Endodermal cell (in vitro differentiated cells): ENCODE measurements around the gene MYO15B. TPM values are rescaled to one million over a fixed set of nuclear protein-coding genes. Genes with fewer than 3 reads are reported as not detected.

ENCODE experiments used
- DNase-seq: peaks from one replicate; pipeline ENCODE4 v3.0.0-alpha.2; 2017
- H3K27ac ChIP-seq: 2 replicates; pipeline ENCODE4 v1.5.1; 2013; ENCODE audit warnings: mild to moderate bottlenecking, low read depth, low read length, moderate library complexity
- H3K27me3 ChIP-seq: 2 replicates; pipeline ENCODE4 v1.6.1; 2013; ENCODE audit warnings: mild to moderate bottlenecking, low read length, moderate library complexity; ENCODE audit not compliant: insufficient read depth, control insufficient read depth, poor library complexity, severe bottlenecking
- H3K36me3 ChIP-seq: 2 replicates; pipeline ENCODE4 v1.7.0; 2013; ENCODE audit warnings: mild to moderate bottlenecking, low read length, moderate library complexity; ENCODE audit not compliant: control insufficient read depth, insufficient read depth
- H3K4me1 ChIP-seq: one replicate; pipeline ENCODE4 v1.7.0; 2013; ENCODE audit warnings: low read length; ENCODE audit not compliant: control insufficient read depth, insufficient read depth
- H3K4me3 ChIP-seq: 2 replicates; pipeline ENCODE4 v1.5.1; 2013; ENCODE audit warnings: mild to moderate bottlenecking, low read length, moderate library complexity
- H3K9ac ChIP-seq: 2 replicates; pipeline ENCODE4 v1.6.1; 2013; ENCODE audit warnings: mild to moderate bottlenecking, low read length, moderate library complexity; ENCODE audit not compliant: poor library complexity, severe bottlenecking; ENCODE audit errors: extremely low read depth
- H3K9me3 ChIP-seq: 2 replicates; pipeline ENCODE4 v1.6.1; 2013; ENCODE audit warnings: mild to moderate bottlenecking, low read length, moderate library complexity; ENCODE audit not compliant: control insufficient read depth
- H3K27ac Mint-ChIP-seq: 2 replicates; pipeline ENCODE4 v1.8.0; 2020; ENCODE audit warnings: mixed read lengths
- H3K27me3 Mint-ChIP-seq: 2 replicates; pipeline ENCODE4 v1.8.0; 2021; ENCODE audit warnings: mild to moderate bottlenecking, mixed read lengths; ENCODE audit not compliant: insufficient read depth
- H3K36me3 Mint-ChIP-seq: 2 replicates; pipeline ENCODE4 v1.8.0; 2020; ENCODE audit warnings: low read depth, mixed read lengths
- H3K4me1 Mint-ChIP-seq: 2 replicates; pipeline ENCODE4 v1.8.0; 2020; ENCODE audit warnings: mixed read lengths
- H3K4me3 Mint-ChIP-seq: 2 replicates; pipeline ENCODE4 v1.8.0; 2020; ENCODE audit warnings: mild to moderate bottlenecking, moderate library complexity, mixed read lengths
- H3K9me3 Mint-ChIP-seq: 2 replicates; pipeline ENCODE4 v1.8.0; 2020; ENCODE audit warnings: mild to moderate bottlenecking, mixed read lengths
- WGBS, 2 experiments: methylation state at CpG; one replicate each; pipeline versions ENCODE4 v1.1.5 to v1.1.7; 2013; ENCODE audit warnings: missing lambda C conversion rate in 2 of 2, mixed read lengths in 1 of 2; ENCODE audit not compliant: insufficient coverage in 1 of 2, insufficient read length in 1 of 2; 5-methylcytosine and 5-hydroxymethylcytosine counted together
- total RNA-seq, 2 donors: library from RNA; stranded (reverse); fragmentation: NEBNext Ultra II Directional in 1 of 2; extraction: Animal tissue kit (Norgen Biotek cat#: 25700) in 1 of 2; gene quantifications; 2 replicates in 1 of 2; 3 replicates in 1 of 2; pipeline ENCODE4 v1.2.1, GENCODE V29; 2021
- TF ChIP-seq, protein P1 (sequence below): fragments of 200-600 bp; sonication (generic); conservative IDR thresholded peaks from 2 replicates; pipeline ENCODE4 v1.5.0; 2021; ENCODE audit warnings: antibody characterized with exemption, mild to moderate bottlenecking

MYO15B gene
- total RNA-seq, 2 donors from 2014 or later: 89.0 to 123 TPM

DNA sequence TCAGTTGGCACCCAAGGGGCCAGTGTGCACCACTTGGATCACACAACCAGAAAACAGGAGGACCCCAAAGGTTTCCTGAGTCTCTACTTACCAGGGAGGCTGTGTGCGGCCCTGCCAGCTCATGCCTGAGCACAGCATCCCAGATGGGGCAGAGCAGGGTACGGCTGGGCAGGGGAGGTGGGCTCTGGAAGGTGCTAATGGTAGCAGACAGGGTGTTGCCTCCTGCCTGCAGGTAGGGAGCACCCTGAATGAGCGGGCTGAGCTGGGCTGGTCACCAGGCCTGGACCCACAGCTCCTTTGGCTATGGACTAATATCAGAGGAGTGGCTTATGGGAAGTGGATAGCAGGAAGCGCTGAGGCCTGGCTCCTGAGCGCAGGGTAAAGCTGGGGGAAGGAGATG is 64.7 kb downstream of the MYO15B start:
- no peak overlapping the region for H3K4me3 ChIP-seq
- H3K27me3 Mint-ChIP-seq: no peaks in the 10 kb centered on the region
- DNase-seq: no peak
- H3K4me1 Mint-ChIP-seq: no peaks in the 10 kb centered on the region
- no peak overlapping the region for H3K9ac ChIP-seq
- H3K36me3 ChIP-seq: peaks cover 58% of the 10 kb centered on the region
- H3K9me3 ChIP-seq: no peaks in the 10 kb centered on the region
- WGBS, 2 experiments: 89 to 91% methylated on average over 1 to 5 of the region's 5 CpGs
- TF ChIP-seq, protein P1, sequence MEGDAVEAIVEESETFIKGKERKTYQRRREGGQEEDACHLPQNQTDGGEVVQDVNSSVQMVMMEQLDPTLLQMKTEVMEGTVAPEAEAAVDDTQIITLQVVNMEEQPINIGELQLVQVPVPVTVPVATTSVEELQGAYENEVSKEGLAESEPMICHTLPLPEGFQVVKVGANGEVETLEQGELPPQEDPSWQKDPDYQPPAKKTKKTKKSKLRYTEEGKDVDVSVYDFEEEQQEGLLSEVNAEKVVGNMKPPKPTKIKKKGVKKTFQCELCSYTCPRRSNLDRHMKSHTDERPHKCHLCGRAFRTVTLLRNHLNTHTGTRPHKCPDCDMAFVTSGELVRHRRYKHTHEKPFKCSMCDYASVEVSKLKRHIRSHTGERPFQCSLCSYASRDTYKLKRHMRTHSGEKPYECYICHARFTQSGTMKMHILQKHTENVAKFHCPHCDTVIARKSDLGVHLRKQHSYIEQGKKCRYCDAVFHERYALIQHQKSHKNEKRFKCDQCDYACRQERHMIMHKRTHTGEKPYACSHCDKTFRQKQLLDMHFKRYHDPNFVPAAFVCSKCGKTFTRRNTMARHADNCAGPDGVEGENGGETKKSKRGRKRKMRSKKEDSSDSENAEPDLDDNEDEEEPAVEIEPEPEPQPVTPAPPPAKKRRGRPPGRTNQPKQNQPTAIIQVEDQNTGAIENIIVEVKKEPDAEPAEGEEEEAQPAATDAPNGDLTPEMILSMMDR: no peak
- H3K9me3 Mint-ChIP-seq: no peaks in the 10 kb centered on the region
- peaks cover 60% of the 10 kb centered on the region for H3K36me3 Mint-ChIP-seq
- H3K27ac ChIP-seq: no peak overlapping the region
- H3K4me1 ChIP-seq: no peaks in the 10 kb centered on the region
- H3K27me3 ChIP-seq: no peaks in the 10 kb centered on the region
- H3K27ac Mint-ChIP-seq: no peak overlapping the region
- no peak overlapping the region for H3K4me3 Mint-ChIP-seq

DNA sequence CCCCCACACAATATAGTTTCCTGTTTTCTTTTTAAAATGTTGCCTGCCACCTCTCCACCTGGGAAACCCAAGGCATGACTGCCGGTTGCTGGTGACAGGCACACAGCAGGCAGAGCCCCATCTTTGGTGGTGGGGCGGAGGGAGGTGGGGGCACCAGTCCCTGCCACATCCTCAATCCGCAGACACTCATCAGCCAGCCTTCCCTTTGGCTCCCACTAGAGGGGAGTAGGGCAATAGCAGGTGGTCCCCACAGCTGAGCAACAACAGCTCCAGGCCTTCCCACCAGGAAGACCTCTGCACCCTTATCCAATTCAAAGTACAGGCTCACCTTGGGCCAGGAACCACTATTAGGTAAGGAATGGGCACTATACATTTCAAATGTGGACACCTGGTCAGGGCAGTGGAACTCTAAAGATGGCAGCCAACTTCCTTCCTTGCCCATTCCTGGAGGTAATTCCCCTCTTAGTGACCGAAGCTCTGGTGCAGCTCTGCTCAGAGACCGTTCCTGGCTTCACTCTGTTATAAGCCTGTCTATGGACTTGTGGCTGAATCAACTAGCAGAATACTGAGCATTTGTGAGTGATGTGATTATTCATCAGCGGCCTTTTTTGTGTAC is 65.4 kb downstream of the MYO15B start:
- no peaks in the 10 kb centered on the region for H3K9me3 Mint-ChIP-seq
- H3K27ac Mint-ChIP-seq: no peak overlapping the region
- peaks cover 57% of the 10 kb centered on the region for H3K36me3 Mint-ChIP-seq
- H3K4me1 Mint-ChIP-seq: no peaks in the 10 kb centered on the region
- H3K27ac ChIP-seq: no peak overlapping the region
- H3K4me3 ChIP-seq: no peak overlapping the region
- peaks cover 61% of the 10 kb centered on the region for H3K36me3 ChIP-seq
- no peak overlapping the region for H3K4me3 Mint-ChIP-seq
- peak; percentile 92 for DNase-seq
- no peaks in the 10 kb centered on the region for H3K27me3 ChIP-seq
- 71% methylated on average over 5 of the region's 6 CpGs; no CpG with 5 or more reads in 1 of the 2 experiments for WGBS, 2 experiments
- H3K9me3 ChIP-seq: no peaks in the 10 kb centered on the region
- H3K4me1 ChIP-seq: no peaks in the 10 kb centered on the region
- TF ChIP-seq, protein P1: peak; percentile 91
- no peaks in the 10 kb centered on the region for H3K27me3 Mint-ChIP-seq
- H3K9ac ChIP-seq: no peak overlapping the region

DNA sequence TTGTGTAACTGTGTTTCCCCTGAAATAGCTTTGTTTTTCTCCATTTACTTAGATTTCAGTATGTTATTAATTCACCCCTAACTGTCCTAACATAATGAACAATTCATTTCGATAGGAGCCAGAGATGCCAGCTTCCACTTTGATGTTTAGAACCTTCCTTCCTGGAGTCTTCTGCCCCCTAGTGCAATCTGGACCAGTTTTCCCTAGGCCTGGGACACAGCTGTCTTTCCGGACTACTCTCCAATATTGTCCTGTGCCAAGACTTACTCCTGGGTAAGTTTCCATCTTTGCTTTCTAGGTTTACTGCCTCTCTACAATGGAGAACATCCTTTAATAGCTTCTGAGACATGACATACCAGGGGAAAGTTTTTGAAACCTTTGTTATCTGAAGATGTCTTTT is 66.6 kb downstream of the MYO15B start:
- H3K36me3 Mint-ChIP-seq: peaks cover 56% of the 10 kb centered on the region
- Histone ChIP-seq H3K9ac (no peak overlapping the region), H3K4me1 (no peaks in the 10 kb centered on the region), H3K4me3 (no peak overlapping the region), H3K36me3 (peaks cover 61% of the 10 kb centered on the region), H3K9me3 (no peaks in the 10 kb centered on the region), H3K27me3 (no peaks in the 10 kb centered on the region), H3K27ac (no peak overlapping the region)
- no peaks in the 10 kb centered on the region for H3K4me1 Mint-ChIP-seq
- TF ChIP-seq, protein P1: peak; percentile 35
- no peak overlapping the region for H3K27ac Mint-ChIP-seq
- WGBS, 2 experiments: 83 to 89% methylated on average over 2 of the region's 2 CpGs
- no peaks in the 10 kb centered on the region for H3K27me3 Mint-ChIP-seq
- H3K4me3 Mint-ChIP-seq: no peak overlapping the region
- DNase-seq: no peak
- no peaks in the 10 kb centered on the region for H3K9me3 Mint-ChIP-seq
